HCT116 (cell line): ENCODE measurements around the gene NSUN4.

Experiments used
- CBX3 ChIP-seq: IDR thresholded peaks from 2 replicates; pipeline ENCODE4 v1.6.1; 2012; ENCODE audit warnings: low read depth
- EGR1 ChIP-seq: IDR thresholded peaks from 2 replicates; pipeline ENCODE4 v1.6.1; 2012; ENCODE audit warnings: low read depth
- POLR2A ChIP-seq: IDR thresholded peaks from 2 replicates; pipeline ENCODE4 v1.7.0; 2011; ENCODE audit warnings: borderline replicate concordance; ENCODE audit not compliant: insufficient read depth, insufficient read length; ENCODE audit errors: extremely low read depth
- SP1 ChIP-seq: IDR thresholded peaks from 2 replicates; pipeline ENCODE4 v1.6.1; 2012; ENCODE audit warnings: low read depth
- SRF ChIP-seq: IDR thresholded peaks from 2 replicates; pipeline ENCODE4 v1.6.1; 2012; ENCODE audit warnings: low read depth
- TF ChIP-seq, protein P1 (sequence below), 3 experiments: fragments of 200-600 bp in 1 of 3; sonication (generic) in 1 of 3; IDR thresholded peaks in 2 of 3; conservative IDR thresholded peaks in 1 of 3; 2 replicates each; pipeline ENCODE4 v1.5.1; 2012 to 2017; ENCODE audit warnings: low read depth in 2 of 3, low read length in 2 of 3, antibody characterized with exemption in 1 of 3, borderline replicate concordance in 1 of 3, control low read depth in 1 of 3, mild to moderate bottlenecking in 1 of 3, mixed read lengths in 1 of 3, mixed run types in 1 of 3, moderate library complexity in 1 of 3; ENCODE audit not compliant: insufficient read depth in 1 of 3
- TF ChIP-seq, protein P2 (sequence below): IDR thresholded peaks from 2 replicates; pipeline ENCODE4 v1.6.1; 2012; ENCODE audit warnings: low read depth

DNA sequence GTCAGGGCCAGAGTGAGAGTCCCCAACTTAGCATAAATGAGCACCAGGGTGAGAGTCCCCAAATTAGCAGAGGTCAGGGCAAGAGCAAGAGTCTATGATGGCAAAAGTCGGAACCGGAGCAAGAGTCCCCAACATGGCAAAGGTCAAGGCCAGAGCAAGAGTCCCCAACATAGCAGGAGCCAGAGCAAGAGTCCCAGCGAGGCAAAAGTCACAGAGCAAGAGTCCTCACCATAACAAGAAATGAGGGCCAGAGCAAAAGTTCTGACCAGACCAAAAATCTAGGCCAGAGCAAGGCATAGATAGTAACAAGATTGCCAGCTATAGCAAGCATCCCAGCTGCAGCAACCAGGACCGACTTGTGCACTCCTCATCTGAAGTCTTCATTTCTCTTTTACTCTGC is 3.1 kb downstream of the NSUN4 start:
- no peak for TF ChIP-seq POLR2A
- TF ChIP-seq, protein P1, sequence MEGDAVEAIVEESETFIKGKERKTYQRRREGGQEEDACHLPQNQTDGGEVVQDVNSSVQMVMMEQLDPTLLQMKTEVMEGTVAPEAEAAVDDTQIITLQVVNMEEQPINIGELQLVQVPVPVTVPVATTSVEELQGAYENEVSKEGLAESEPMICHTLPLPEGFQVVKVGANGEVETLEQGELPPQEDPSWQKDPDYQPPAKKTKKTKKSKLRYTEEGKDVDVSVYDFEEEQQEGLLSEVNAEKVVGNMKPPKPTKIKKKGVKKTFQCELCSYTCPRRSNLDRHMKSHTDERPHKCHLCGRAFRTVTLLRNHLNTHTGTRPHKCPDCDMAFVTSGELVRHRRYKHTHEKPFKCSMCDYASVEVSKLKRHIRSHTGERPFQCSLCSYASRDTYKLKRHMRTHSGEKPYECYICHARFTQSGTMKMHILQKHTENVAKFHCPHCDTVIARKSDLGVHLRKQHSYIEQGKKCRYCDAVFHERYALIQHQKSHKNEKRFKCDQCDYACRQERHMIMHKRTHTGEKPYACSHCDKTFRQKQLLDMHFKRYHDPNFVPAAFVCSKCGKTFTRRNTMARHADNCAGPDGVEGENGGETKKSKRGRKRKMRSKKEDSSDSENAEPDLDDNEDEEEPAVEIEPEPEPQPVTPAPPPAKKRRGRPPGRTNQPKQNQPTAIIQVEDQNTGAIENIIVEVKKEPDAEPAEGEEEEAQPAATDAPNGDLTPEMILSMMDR (IDR thresholded peaks at IDR 0.05 in 2 of 3, conservative IDR thresholded peaks at IDR 0.05 in 1 of 3; ENCODE audit: borderline replicate concordance in 1 of 3, insufficient read depth in 1 of 3, low read depth in 2 of 3, low read length in 2 of 3) = no peak
- TF ChIP-seq SRF = no peak
- no peak for TF ChIP-seq CBX3
- TF ChIP-seq EGR1 = no peak
- TF ChIP-seq, protein P2, sequence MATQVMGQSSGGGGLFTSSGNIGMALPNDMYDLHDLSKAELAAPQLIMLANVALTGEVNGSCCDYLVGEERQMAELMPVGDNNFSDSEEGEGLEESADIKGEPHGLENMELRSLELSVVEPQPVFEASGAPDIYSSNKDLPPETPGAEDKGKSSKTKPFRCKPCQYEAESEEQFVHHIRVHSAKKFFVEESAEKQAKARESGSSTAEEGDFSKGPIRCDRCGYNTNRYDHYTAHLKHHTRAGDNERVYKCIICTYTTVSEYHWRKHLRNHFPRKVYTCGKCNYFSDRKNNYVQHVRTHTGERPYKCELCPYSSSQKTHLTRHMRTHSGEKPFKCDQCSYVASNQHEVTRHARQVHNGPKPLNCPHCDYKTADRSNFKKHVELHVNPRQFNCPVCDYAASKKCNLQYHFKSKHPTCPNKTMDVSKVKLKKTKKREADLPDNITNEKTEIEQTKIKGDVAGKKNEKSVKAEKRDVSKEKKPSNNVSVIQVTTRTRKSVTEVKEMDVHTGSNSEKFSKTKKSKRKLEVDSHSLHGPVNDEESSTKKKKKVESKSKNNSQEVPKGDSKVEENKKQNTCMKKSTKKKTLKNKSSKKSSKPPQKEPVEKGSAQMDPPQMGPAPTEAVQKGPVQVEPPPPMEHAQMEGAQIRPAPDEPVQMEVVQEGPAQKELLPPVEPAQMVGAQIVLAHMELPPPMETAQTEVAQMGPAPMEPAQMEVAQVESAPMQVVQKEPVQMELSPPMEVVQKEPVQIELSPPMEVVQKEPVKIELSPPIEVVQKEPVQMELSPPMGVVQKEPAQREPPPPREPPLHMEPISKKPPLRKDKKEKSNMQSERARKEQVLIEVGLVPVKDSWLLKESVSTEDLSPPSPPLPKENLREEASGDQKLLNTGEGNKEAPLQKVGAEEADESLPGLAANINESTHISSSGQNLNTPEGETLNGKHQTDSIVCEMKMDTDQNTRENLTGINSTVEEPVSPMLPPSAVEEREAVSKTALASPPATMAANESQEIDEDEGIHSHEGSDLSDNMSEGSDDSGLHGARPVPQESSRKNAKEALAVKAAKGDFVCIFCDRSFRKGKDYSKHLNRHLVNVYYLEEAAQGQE = no peak
- no peak for TF ChIP-seq SP1
